Measurements from ENCODE around the gene RPN2. TPM values are rescaled to one million over a fixed set of nuclear protein-coding genes. Genes with fewer than 3 reads are reported as not detected.

The RPN2 gene
- total RNA-seq, 4 donors from 2014 or later: 95.2 to 116 (median 109) TPM

DNA sequence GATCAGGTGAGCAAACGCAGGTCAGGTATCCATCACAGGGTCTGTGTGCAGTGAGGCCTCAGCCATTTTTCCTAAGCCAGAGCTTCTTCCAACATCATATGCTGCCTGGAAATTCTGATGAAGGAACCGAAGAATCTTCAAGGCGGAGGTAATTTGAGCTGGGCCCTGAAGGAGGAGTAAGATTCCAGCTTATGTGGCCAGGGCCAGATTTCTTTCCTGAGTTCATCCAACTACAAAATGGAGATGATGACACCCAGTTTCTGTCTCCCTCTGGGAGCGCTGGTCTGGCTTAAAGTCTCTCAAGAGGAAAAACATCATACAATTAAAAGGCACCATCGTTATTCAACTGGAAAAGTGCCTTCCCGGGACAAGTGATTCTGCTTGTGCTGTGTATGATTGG lies 103.4 kb downstream of the RPN2 start:
- TF ChIP-seq POLR2A (IDR thresholded peaks at IDR 0.05) (no peak), CTCF (IDR thresholded peaks at IDR 0.05) (peak in 3 of 6 experiments; percentile 22 to 43 (median 39))
- no peaks in the 10 kb centered on the region for H3K9me3 ChIP-seq
- peak overlapping the region in 2 of 4 donors; percentile 82 to 85 for H3K27ac ChIP-seq
- H3K27me3 ChIP-seq: no peaks in the 10 kb centered on the region
- DNase-seq: peak in 1 of 3 donors; percentile 6
- H3K36me3 ChIP-seq: no peaks in the 10 kb centered on the region
- H3K4me1 ChIP-seq: peaks cover 0 to 3% (median under 1%) of the 10 kb centered on the region in 4 donors
- H3K4me3 ChIP-seq: no peak overlapping the region

DNA sequence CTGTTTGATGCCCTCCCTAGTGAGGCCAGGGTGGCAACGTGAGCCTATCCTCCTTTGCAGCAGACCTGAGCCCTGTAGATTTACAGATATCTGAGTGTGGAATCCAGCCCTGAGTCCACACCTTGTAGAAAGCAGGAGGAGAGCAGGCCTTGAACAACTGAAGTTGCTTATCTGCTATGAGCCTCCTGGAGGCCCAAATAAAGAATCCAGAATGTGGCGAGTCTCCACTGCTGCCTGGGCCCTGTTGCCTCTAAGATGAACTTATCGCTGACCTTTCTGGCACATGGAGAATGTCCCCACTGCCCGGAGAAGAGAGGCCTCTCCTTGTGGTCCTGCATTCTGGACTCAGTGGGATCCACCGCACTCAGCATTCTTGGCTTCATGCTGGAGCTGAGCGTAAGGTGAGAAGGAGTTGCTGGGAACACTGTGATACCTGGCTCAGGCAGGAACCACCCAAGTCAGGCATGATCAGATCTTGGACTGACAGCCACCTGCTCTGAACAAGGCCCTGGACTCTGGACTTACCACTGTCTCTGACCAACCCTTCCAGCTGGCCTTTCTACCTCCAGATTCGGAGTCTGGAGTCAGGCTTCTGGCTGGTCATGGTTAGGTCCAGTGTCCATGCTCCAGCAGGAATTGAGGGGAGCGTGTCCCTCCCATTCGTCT lies 104.5 kb downstream of the RPN2 start:
- Histone ChIP-seq H3K4me3 (no peak overlapping the region), H3K27me3 (no peaks in the 10 kb centered on the region), H3K9me3 (no peaks in the 10 kb centered on the region), H3K27ac (peak overlapping the region in 3 of 4 donors; percentile 56 to 85 (median 82)), H3K36me3 (no peaks in the 10 kb centered on the region), H3K4me1 (no peaks in the 10 kb centered on the region)
- DNase-seq: peak in 2 of 3 donors; percentile 76 to 79
- TF ChIP-seq POLR2A (IDR thresholded peaks at IDR 0.05) (peak; percentile 14 to 50), CTCF (IDR thresholded peaks at IDR 0.05) (no peak)

DNA sequence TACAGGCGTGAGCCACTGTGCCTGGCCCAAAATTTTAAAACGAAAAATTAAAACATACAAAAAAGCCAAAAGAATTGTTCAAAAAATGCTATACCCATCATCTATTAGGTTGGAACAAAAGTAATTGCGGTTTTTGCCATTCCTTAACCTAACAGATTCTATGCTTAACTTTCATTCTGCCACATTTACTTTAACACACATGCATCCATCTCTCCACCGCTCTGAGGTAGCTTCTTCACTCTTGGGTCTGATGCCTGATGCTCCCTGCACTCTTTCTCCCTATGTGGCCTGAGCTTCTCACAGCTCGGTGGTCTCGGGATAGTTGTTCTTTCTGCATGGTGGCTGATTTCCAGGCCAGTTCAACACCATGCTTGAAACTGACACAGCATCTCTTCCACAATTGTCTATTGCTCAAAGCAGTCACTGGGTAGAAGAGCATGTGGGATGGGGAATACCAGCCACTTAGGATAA lies 105.6 kb downstream of the RPN2 start:
- Histone ChIP-seq H3K27me3 (no peaks in the 10 kb centered on the region), H3K9me3 (no peaks in the 10 kb centered on the region), H3K27ac (no peak overlapping the region), H3K4me1 (no peaks in the 10 kb centered on the region), H3K4me3 (no peak overlapping the region), H3K36me3 (no peaks in the 10 kb centered on the region)
- DNase-seq: peak in 1 of 3 donors; percentile 10
- TF ChIP-seq POLR2A (IDR thresholded peaks at IDR 0.05) (no peak), CTCF (IDR thresholded peaks at IDR 0.05) (no peak)

- DNase-seq: peak in 1 of 3 donors; percentile 48
- Histone ChIP-seq H3K27me3 (no peaks in the 10 kb centered on the region), H3K27ac (no peak overlapping the region), H3K4me1 (peaks cover 0 to 6% (median 0%) of the 10 kb centered on the region in 4 donors), H3K36me3 (no peaks in the 10 kb centered on the region), H3K9me3 (no peaks in the 10 kb centered on the region), H3K4me3 (no peak overlapping the region)
- no peak for TF ChIP-seq POLR2A (IDR thresholded peaks at IDR 0.05)
These were observed 106.7 kb downstream of the RPN2 start for GRCh38 chr20:37285664-37286374.

DNA sequence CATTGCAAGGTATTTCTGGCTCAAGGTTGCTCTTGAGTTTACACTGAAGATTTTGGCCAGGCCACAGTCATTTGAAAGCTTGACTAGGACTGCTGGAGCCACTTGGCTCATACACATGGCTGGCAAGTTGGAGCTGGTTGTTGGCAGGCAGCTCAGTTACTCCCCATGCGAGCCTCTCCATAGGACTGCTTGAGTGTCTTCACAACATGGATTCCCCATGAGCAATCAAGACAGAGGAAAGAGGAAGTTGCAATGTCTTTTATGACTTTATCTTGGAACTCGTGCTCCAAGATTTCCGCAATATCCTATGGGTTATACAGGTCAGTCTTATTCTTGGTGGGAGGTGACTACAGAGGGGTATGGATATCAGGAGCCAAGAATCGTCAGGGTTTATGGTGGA lies 109.0 kb downstream of the RPN2 start:
- no peak for TF ChIP-seq CTCF (IDR thresholded peaks at IDR 0.05)
- no peak for TF ChIP-seq POLR2A (IDR thresholded peaks at IDR 0.05)
- H3K4me1 ChIP-seq: peaks cover 0 to 9% (median 0%) of the 10 kb centered on the region in 4 donors
- no peak overlapping the region for H3K4me3 ChIP-seq
- H3K27me3 ChIP-seq: no peaks in the 10 kb centered on the region
- DNase-seq: peak in 1 of 3 donors; percentile 7
- no peak overlapping the region for H3K27ac ChIP-seq
- no peaks in the 10 kb centered on the region for H3K36me3 ChIP-seq
- no peaks in the 10 kb centered on the region for H3K9me3 ChIP-seq

All from Peyer's patch (tissue), 4 donors.